GM19463 (cell line): ENCODE results near the gene RHEX.
"Not testable (repeated sequence)": the region's sequence is repeated elsewhere in the genome, so short reads cannot be mapped to it uniquely, and the experiment has no call there.

Experiments used
- ATAC-seq: cut with Tn5 transposase; IDR thresholded peaks from one replicate; pipeline ENCODE4 v1.9.1; 2021; ENCODE audit warnings: mild to moderate bottlenecking, moderate library complexity; ENCODE audit not compliant: unreplicated experiment

The RHEX gene

GRCh38 chr1:206030191-206030590, 22.8 kb upstream of the RHEX start:
- ATAC-seq = no peak

- ATAC-seq = peak; percentile 82
Observed at GRCh38 chr1:206030714-206031113, 22.3 kb upstream of the RHEX start.

- no peak for ATAC-seq
Observed at GRCh38 chr1:206032380-206033140, 20.4 kb upstream of the RHEX start.

GRCh38 chr1:206035027-206035426, 17.9 kb upstream of the RHEX start:
- no peak for ATAC-seq

- no peak for ATAC-seq
Observed at GRCh38 chr1:206036663-206037455, 16.1 kb upstream of the RHEX start.

- no peak for ATAC-seq
Observed at GRCh38 chr1:206037581-206037980, 15.4 kb upstream of the RHEX start.

GRCh38 chr1:206039046-206039973, 13.7 kb upstream of the RHEX start:
- ATAC-seq = no peak

GRCh38 chr1:206040328-206040727, 12.6 kb upstream of the RHEX start:
- ATAC-seq = no peak

- ATAC-seq = peak; percentile 70
Observed at GRCh38 chr1:206041640-206042039, 11.3 kb upstream of the RHEX start.

GRCh38 chr1:206047271-206047670, 5.7 kb upstream of the RHEX start:
- no peak for ATAC-seq

GRCh38 chr1:206048582-206048981, 4.4 kb upstream of the RHEX start:
- ATAC-seq = no peak

- ATAC-seq = peak; percentile 36
Observed at GRCh38 chr1:206049293-206049692, 3.7 kb upstream of the RHEX start.

GRCh38 chr1:206049919-206050600, 2.9 kb upstream of the RHEX start:
- no peak for ATAC-seq

GRCh38 chr1:206050655-206051235, 2.2 kb upstream of the RHEX start:
- peak; percentile 82 for ATAC-seq

- ATAC-seq = not testable (repeated sequence)
Observed at GRCh38 chr1:206052231-206052865, 625 bp upstream of the RHEX start.

GRCh38 chr1:206053616-206054015, 643 bp downstream of the RHEX start:
- not testable (repeated sequence) for ATAC-seq

- ATAC-seq = not testable (repeated sequence)
Observed at GRCh38 chr1:206055069-206055625, 2.2 kb downstream of the RHEX start.

- not testable (repeated sequence) for ATAC-seq
Observed at GRCh38 chr1:206055639-206056323, 2.8 kb downstream of the RHEX start.
